Measurements from ENCODE around the gene SLC25A19. TPM values are rescaled to one million over a fixed set of nuclear protein-coding genes. Genes with fewer than 3 reads are reported as not detected.

The SLC25A19 gene
- total and polyA plus RNA-seq, 9 of the 15 experiments (the other 6 are each of a cell fraction or from before 2014, with no cell fraction given): 33.4 to 76.6 (median 55.3) TPM

DNA sequence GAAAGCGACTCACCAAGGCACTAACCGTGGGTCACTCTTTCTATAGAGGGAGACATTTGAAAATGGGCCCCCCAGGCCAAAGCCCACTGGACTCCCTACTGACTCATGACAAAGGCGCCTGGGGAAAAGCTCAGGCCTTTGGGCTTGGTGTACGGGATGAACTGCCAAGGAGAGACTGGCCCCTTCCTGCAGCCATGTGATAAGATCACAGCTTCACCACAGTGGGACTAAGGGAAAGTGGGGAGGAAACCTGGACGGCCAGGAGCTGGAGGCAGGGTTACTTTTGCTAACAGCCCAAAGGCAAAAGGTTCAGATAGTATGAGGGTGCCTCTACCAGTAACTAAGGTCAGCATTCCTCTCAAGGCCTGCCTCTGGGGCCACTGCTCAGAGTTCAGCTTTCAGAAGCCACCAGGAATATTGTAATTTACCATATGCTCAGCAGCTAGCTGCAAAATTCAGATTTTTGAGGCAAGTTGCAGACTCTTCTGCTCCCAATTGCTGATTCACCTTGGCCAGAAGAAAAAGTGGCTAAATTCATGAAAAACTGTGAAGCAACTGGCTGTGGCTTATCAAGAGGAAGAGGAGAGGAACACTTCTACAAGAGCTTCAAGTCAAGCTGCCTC, 37.1 kb upstream of the SLC25A19 start (continued):
- TF ChIP-seq, protein P1, sequence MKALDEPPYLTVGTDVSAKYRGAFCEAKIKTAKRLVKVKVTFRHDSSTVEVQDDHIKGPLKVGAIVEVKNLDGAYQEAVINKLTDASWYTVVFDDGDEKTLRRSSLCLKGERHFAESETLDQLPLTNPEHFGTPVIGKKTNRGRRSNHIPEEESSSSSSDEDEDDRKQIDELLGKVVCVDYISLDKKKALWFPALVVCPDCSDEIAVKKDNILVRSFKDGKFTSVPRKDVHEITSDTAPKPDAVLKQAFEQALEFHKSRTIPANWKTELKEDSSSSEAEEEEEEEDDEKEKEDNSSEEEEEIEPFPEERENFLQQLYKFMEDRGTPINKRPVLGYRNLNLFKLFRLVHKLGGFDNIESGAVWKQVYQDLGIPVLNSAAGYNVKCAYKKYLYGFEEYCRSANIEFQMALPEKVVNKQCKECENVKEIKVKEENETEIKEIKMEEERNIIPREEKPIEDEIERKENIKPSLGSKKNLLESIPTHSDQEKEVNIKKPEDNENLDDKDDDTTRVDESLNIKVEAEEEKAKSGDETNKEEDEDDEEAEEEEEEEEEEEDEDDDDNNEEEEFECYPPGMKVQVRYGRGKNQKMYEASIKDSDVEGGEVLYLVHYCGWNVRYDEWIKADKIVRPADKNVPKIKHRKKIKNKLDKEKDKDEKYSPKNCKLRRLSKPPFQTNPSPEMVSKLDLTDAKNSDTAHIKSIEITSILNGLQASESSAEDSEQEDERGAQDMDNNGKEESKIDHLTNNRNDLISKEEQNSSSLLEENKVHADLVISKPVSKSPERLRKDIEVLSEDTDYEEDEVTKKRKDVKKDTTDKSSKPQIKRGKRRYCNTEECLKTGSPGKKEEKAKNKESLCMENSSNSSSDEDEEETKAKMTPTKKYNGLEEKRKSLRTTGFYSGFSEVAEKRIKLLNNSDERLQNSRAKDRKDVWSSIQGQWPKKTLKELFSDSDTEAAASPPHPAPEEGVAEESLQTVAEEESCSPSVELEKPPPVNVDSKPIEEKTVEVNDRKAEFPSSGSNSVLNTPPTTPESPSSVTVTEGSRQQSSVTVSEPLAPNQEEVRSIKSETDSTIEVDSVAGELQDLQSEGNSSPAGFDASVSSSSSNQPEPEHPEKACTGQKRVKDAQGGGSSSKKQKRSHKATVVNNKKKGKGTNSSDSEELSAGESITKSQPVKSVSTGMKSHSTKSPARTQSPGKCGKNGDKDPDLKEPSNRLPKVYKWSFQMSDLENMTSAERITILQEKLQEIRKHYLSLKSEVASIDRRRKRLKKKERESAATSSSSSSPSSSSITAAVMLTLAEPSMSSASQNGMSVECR (CRISPR knock-in tag; IDR thresholded peaks at IDR 0.05): no peak
- TF ChIP-seq KLF16 (IDR thresholded peaks at IDR 0.05): no peak
- TF ChIP-seq, protein P2, sequence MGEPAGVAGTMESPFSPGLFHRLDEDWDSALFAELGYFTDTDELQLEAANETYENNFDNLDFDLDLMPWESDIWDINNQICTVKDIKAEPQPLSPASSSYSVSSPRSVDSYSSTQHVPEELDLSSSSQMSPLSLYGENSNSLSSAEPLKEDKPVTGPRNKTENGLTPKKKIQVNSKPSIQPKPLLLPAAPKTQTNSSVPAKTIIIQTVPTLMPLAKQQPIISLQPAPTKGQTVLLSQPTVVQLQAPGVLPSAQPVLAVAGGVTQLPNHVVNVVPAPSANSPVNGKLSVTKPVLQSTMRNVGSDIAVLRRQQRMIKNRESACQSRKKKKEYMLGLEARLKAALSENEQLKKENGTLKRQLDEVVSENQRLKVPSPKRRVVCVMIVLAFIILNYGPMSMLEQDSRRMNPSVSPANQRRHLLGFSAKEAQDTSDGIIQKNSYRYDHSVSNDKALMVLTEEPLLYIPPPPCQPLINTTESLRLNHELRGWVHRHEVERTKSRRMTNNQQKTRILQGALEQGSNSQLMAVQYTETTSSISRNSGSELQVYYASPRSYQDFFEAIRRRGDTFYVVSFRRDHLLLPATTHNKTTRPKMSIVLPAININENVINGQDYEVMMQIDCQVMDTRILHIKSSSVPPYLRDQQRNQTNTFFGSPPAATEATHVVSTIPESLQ (CRISPR knock-in tag; IDR thresholded peaks at IDR 0.05): no peak
- peak; percentile 85 for TF ChIP-seq HMBOX1 (IDR thresholded peaks at IDR 0.05)
- TF ChIP-seq MNT (conservative IDR thresholded peaks at IDR 0.05): no peak
- TF ChIP-seq RCOR1 (IDR thresholded peaks at IDR 0.05; ENCODE audit: borderline replicate concordance in 1 of 2, low read depth in 2 of 2, low read length in 2 of 2): peak in 1 of 2 experiments; percentile 5; a peak in 1 of 4 replicates
- no peak for TF ChIP-seq SAP30 (IDR thresholded peaks at IDR 0.05; ENCODE audit: borderline replicate concordance, insufficient read depth, low read depth, low read length, poor library complexity, severe bottlenecking)
- no peak for TF ChIP-seq KDM1A (IDR thresholded peaks at IDR 0.05)
- TF ChIP-seq MYBL2 (IDR thresholded peaks at IDR 0.05; ENCODE audit: low read depth): no peak
- TF ChIP-seq MYBL2 (CRISPR knock-in tag; IDR thresholded peaks at IDR 0.05; ENCODE audit: borderline replicate concordance): no peak
- no peak for TF ChIP-seq ZBTB43 (CRISPR knock-in tag; IDR thresholded peaks at IDR 0.05)
- TF ChIP-seq, protein P3, sequence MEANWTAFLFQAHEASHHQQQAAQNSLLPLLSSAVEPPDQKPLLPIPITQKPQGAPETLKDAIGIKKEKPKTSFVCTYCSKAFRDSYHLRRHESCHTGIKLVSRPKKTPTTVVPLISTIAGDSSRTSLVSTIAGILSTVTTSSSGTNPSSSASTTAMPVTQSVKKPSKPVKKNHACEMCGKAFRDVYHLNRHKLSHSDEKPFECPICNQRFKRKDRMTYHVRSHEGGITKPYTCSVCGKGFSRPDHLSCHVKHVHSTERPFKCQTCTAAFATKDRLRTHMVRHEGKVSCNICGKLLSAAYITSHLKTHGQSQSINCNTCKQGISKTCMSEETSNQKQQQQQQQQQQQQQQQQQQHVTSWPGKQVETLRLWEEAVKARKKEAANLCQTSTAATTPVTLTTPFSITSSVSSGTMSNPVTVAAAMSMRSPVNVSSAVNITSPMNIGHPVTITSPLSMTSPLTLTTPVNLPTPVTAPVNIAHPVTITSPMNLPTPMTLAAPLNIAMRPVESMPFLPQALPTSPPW (CRISPR knock-in tag; IDR thresholded peaks at IDR 0.05): peak; percentile 49
- TF ChIP-seq OTX1 (CRISPR knock-in tag; IDR thresholded peaks at IDR 0.05): no peak
- TF ChIP-seq MAZ (CRISPR knock-in tag; conservative IDR thresholded peaks at IDR 0.05 in 1 of 2, IDR thresholded peaks at IDR 0.05 in 1 of 2): 0 out of 4 replicates have a peak, but pooled peaks of 1 of the 2 experiments have one; percentile 23
